Measurements from ENCODE around the gene COL8A1.

GRCh38 chr3:99674086-99674789, 35.8 kb downstream of the COL8A1 start:
- TF ChIP-seq ARNT (IDR thresholded peaks at IDR 0.05) (no peak), HDGF (IDR thresholded peaks at IDR 0.05; ENCODE audit: borderline replicate concordance) (no peak), ZNF384 (IDR thresholded peaks at IDR 0.05) (no peak), BHLHE40 (IDR thresholded peaks at IDR 0.05; ENCODE audit: borderline replicate concordance) (no peak), SP1 (IDR thresholded peaks at IDR 0.05) (no peak), NFRKB (IDR thresholded peaks at IDR 0.05) (no peak), TARDBP (IDR thresholded peaks at IDR 0.05) (no peak)
